Measurements from ENCODE around the gene TRIM54.
"Not testable (repeated sequence)": the region's sequence is repeated elsewhere in the genome, so short reads cannot be mapped to it uniquely, and the experiment has no call there.

The TRIM54 gene

DNA sequence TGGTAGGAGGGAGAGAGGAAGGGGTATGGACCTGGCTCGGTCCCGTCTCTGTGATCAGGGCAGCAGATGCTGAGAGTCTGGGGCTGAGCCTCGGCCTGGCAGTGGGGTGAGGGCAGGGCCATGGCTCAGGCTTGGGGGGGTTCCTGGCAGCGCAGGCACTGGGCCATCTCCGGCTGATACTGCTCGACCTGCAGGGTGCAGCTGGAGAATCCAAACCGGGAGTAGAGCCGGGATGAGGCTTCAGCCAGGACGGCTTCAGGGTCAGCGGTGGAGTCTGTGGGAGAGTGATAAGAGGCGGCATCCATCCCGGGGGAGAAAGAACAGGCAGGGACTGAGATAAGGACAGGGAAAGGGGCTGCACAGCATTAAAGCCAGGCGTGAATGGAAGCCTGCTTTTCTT, 27.0 kb upstream of the TRIM54 start:
- no peak overlapping the region for H3K4me3 ChIP-seq (ENCODE audit: low read length)
- no peak for DNase-seq (ENCODE audit: low read depth, low spot score)

DNA sequence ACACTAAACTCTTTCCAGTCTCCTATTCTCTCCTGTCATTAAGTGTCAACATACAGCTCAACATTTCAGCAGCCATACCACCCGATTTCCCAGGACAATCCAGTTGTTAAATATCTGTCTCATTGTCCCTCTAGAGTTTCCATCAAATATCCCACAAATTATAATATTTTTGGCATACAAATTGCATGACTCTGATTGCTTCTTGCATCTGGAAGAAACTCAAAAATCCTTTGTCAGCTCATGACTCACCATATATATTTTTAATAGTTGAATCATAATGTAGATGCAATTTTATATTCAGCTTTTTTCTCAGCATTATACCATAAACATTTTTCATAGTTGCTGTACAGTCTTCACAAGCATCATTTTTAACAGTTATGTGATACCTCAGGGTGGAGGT, 26.6 kb upstream of the TRIM54 start:
- no peak overlapping the region for H3K4me3 ChIP-seq (ENCODE audit: low read length)
- DNase-seq (ENCODE audit: low read depth, low spot score), result no peak

DNA sequence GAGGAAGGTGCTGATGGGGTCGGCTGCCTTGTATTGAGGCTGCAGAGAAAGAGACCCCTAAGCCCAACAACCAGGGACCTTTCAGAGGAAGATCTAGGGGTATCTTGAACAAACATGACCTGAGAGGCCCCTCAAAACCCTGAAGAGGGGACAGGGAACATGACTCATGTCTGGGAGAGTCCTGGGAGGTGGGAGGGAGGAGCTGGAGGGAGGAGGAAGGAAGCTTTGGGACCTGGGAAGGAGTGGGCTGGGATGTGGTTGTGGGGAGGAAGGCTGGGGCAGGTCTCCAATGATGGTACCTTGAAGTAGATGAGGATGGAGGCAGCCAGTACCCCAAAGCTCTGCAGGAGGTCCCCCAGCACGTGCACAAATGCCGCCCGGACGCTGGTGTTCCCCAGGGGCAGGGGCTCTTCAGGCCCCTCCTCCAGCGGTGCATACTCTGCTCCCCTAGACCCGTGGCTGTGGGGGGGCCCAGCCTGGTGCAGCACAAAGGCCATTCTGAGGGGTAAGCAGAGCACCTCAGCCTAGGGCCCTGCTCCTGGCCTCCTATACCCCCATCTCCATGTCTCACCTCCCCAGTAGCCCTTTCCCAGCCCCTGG, 25.3 kb upstream of the TRIM54 start:
- H3K4me3 ChIP-seq (ENCODE audit: low read length), result no peak overlapping the region
- no peak for DNase-seq (ENCODE audit: low read depth, low spot score)

- DNase-seq (ENCODE audit: low read depth, low spot score), result no peak
- H3K4me3 ChIP-seq (ENCODE audit: low read length), result no peak overlapping the region
Observed at GRCh38 chr2:27258051-27258450, 24.2 kb upstream of the TRIM54 start.

GRCh38 chr2:27261241-27261925, 20.8 kb upstream of the TRIM54 start:
- no peak for DNase-seq (ENCODE audit: low read depth, low spot score)
- H3K4me3 ChIP-seq (ENCODE audit: low read length), result no peak overlapping the region

DNA sequence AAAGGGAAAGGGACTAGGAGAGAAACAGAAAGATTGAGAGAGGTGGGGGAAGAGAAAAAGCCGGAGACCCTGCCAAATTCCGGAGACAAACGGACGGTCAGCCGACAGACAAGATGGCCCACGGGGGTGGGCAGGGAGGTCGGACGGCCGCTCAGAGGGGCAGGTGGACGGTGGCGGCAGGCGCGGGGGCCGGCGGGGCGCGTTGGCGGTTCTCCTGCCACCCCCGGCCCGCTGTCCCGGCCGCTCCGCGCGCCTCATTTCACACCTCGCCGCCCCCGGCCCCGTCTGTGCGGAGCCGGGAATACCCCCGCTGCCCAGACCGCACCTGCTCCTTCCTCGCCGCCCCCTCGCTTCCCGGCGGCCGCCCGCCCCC, 20.3 kb upstream of the TRIM54 start:
- no peak overlapping the region for H3K4me3 ChIP-seq (ENCODE audit: low read length)
- no peak for DNase-seq (ENCODE audit: low read depth, low spot score)

- peak within 1 kb of the TSS; percentile 57 for H3K4me3 ChIP-seq (ENCODE audit: low read length)
Observed at GRCh38 chr2:27262379-27263286, 19.6 kb upstream of the TRIM54 start, which contains the start of gene SLC30A3. Gene SLC30A3, minus strand, starts transcription at chr2:27263047. Its CDS starts 141 bp downstream, at chr2:27262906.

GRCh38 chr2:27263287-27264252, 18.7 kb upstream of the TRIM54 start:
- H3K4me3 ChIP-seq (ENCODE audit: low read length), result peak overlapping the region; percentile 57
- no peak for DNase-seq (ENCODE audit: low read depth, low spot score)

More at GRCh38 chr2:27262379-27263286, 19.6 kb upstream of the TRIM54 start, which contains the start of gene SLC30A3:
- DNase-seq (ENCODE audit: low read depth, low spot score), result peak; percentile 38

GRCh38 chr2:27264253-27264752, 17.9 kb upstream of the TRIM54 start:
- DNase-seq (ENCODE audit: low read depth, low spot score), result no peak

DNA sequence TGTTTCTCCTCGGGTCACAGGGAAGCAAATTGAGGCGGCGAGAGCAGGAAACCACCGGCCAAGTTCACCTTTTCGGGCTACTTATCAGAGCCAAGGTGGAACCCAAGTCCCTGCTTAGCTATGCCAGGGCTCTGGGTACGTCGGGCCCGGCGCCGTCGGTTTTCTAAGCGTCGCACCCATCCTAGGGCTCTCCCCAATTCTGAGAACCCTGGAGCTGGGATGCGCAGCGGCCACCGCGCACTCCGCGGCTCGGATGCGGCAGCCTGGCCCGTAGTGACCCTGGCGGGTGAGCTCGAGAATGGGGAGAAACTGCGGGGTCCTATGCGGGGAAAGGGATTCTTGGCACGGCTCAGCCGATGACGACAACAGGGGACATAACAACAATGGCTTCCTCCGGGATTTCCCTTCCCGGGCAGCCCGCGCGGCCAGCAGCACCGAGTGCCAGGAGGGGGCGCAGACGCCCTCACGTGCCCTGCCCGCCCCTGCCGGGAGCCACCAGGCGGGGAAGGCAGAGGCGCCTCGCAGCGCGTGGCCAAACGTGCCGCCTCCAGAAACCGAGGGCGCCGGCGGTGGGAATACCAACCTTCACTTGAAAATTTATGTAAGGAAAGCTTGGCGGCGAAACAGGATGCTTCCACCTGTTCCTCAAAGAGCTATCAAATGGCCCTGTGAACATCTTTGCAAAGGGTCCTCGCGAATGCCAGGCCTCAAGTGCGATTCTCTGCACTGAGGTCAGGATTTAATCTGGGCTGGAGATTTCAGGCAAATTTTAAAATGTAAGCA, 17.3 kb upstream of the TRIM54 start:
- peak overlapping the region; percentile 51 for H3K4me3 ChIP-seq (ENCODE audit: low read length)
- DNase-seq (ENCODE audit: low read depth, low spot score), result peak; percentile 58

More at GRCh38 chr2:27264253-27264752, 17.9 kb upstream of the TRIM54 start:
- peak overlapping the region; percentile 51 for H3K4me3 ChIP-seq (ENCODE audit: low read length)

DNA sequence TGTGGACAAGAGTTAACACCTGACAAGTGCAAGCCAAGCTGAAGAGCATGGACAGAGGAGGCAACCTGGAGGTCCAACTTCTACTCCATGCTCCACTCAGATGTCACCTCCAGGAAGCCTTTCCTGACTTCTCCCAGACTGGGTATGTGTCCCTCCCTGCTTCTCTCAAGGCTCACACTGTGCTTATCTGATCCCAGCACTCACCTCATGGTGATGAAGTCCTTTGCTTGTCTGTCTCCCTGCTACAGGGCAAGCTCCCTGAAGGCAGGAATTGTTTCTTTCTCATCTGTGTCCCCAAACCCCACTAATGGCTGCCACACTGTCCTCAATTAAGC, 16.7 kb upstream of the TRIM54 start:
- no peak overlapping the region for H3K4me3 ChIP-seq (ENCODE audit: low read length)
- no peak for DNase-seq (ENCODE audit: low read depth, low spot score)

DNA sequence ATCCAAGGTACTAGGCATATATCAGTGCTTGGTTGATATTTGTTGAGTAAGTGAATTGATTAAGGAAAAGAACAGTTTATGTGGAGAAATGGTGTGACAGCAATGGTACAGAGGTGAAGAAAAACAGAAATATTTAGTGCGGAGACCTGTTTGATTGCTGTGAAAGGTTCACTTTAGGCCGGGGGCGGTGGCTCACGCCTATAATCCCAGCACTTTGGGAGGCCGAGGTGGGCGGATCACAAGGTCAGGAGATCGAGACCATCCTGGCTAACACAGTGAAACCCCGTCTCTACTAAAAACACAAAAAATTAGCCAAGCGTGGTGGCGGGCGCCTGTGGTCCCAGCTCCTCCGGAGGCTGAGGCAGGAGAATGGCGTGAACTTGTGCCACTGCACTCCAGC, 13.9 kb upstream of the TRIM54 start:
- not testable (repeated sequence) for DNase-seq (ENCODE audit: low read depth, low spot score); H3K4me3 ChIP-seq (ENCODE audit: low read length)

DNA sequence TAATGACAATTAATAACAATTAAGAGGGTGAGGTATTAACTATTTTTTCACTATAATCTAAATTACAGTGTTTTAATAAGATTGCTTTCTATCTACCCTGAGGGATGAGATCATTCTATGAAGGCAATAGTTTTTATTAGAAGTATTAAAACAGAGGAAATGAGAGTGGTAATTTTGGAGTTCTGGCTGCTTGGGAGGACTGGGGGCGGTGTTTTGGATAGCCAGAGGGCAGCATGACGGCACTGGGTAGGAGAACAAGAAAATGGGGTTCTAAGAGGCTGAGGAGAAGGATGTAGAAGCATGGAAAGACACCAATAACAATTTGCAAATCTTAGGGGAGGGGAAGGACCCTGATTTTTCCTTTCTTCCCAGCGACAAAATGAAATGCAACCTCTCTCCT, 12.1 kb upstream of the TRIM54 start:
- no peak for DNase-seq (ENCODE audit: low read depth, low spot score)

DNA sequence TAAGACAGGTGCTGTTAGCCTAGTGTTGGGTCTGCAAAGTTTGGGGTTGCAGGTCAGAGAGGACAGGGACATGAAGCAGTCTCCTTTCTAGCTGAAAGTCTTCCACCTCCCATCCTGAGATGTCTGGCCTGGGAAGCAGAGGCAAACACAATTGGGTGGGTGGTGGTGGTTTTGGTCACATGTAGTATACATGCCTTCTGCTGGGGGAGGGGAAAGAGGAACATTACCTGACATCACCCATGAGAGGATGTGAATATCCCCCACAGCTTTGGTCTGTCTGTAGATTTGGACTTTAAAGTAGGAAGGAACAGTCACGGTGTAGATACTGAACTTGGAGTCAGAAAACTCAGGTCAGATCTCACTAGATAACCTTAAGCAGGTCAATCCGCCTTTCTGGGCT, 11.6 kb upstream of the TRIM54 start:
- no peak for DNase-seq (ENCODE audit: low read depth, low spot score)
- H3K4me3 ChIP-seq (ENCODE audit: low read length), result no peak overlapping the region

More for the DNA sequence above, 12.1 kb upstream of the TRIM54 start:
- no peak overlapping the region for H3K4me3 ChIP-seq (ENCODE audit: low read length)

DNA sequence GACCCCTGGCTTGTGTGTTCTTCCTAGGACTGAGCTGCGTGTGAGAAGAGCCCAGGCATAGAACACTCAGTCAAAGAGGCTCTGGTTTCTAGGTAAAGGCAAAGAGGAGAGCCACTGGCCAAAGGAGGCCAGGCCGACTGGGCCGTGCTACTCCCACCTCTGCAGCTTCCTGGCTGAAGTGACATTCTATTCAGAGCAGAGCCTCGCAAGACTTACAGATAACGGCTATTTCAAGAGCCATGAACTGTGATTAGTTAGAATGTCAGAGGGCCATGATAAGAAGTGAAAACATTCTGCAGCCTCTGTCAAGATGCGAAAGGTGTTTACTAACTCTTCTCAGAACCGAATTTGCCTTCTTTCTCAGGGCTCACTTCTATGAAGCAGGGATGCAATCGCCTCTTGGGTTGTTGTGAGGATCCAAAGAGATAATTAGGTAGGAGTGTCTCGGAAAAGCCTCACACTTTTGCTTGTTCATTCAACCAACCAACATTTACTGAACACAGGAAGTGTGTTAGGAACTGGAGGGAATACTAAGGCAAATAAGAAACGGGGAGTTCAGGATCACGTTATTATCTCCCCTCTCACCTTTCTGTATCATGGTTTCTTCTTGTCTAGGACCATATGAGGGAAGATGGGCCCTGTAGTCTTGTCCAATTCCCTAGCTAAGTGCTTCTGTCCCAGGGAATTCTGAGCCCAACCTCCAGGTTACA, 10.4 kb upstream of the TRIM54 start:
- DNase-seq (ENCODE audit: low read depth, low spot score), result no peak
- H3K4me3 ChIP-seq (ENCODE audit: low read length), result no peak overlapping the region

DNA sequence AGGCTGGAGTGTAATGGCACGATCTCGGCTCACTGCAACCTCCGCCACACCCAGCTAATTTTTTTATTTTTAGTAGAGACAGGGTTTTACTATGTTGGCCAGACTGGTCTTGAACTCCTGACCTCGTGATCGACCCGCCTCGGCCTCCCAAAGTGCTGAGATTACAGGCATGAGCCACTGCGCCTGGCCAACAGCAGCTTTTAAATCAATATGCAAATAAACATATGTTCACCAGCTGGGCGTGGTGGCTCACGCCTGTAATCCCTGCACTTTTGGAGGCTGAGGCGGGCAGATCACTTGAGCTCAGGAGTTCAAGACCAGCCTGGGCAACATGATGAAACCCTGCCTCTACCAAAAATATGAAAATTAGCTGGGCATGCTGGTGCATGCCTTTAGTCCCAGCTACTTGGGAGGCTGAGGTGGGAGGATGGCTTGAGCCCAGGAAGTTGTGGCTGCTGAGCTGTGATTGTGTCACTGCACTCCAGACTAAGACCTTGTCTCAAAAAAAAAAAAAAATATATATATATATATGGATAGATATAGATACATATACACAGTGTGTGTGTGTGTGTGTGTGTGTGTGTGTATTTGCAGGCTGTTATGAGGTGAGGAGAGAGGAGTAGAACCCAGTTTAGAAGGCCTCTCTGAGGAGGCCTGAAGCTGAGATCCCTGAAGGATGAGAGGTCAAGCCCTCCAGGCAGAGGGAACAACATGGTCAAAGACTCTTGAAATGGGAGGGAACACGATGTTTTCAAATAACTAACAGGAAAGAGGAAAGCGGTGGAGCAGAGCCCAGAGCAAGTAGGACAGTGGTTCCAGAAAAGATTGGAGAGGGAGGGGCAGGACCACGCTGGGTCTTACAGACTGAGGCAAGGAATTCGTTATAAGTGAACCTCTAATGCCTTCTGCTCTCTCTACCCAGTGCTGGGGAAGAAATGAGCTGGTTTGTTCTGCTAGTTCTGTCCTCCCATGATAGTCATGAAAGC, 9.4 kb upstream of the TRIM54 start:
- H3K4me3 ChIP-seq (ENCODE audit: low read length); DNase-seq (ENCODE audit: low read depth, low spot score): not testable (repeated sequence)

All from Jurkat, Clone E6-1 (cell line).